Liver (tissue), 9 donors: ENCODE data around the gene STAB1. TPM values are rescaled to one million over a fixed set of nuclear protein-coding genes. Genes with fewer than 3 reads are reported as not detected.
A peak's percentile ranks its signal among the peaks of the same experiment; 100 is the strongest.

Experiments used
- DNase-seq: peaks from one replicate; pipeline ENCODE4 v3.0.0-alpha.2; 2017; ENCODE audit warnings: low spot score
- H3K27ac ChIP-seq, 2 donors: one replicate each; pipeline ENCODE4 v1.7.0; 2013; ENCODE audit warnings: inconsistent platforms in 2 of 2, low read length in 2 of 2, control low read depth in 1 of 2, low read depth in 1 of 2, mild to moderate bottlenecking in 1 of 2
- H3K27me3 ChIP-seq, 4 donors: one replicate each; pipeline versions ENCODE4 v1.6.1 to v1.7.0; 2013; ENCODE audit warnings: low read length in 3 of 4, inconsistent platforms in 1 of 4, mild to moderate bottlenecking in 1 of 4, moderate library complexity in 1 of 4; ENCODE audit not compliant: control insufficient read depth in 4 of 4, insufficient read depth in 4 of 4
- H3K36me3 ChIP-seq, 4 donors: one replicate each; pipeline versions ENCODE4 v1.6.1 to v1.7.0; 2013; ENCODE audit warnings: low read length in 3 of 4, mild to moderate bottlenecking in 3 of 4, low read depth in 1 of 4, moderate library complexity in 1 of 4; ENCODE audit not compliant: control insufficient read depth in 4 of 4, insufficient read depth in 3 of 4
- H3K4me1 ChIP-seq, 4 donors: one replicate each; pipeline versions ENCODE4 v1.6.1 to v1.7.0; 2013; ENCODE audit warnings: low read length in 3 of 4, mild to moderate bottlenecking in 3 of 4, moderate library complexity in 1 of 4; ENCODE audit not compliant: control insufficient read depth in 4 of 4, insufficient read depth in 4 of 4
- H3K4me3 ChIP-seq, 3 donors: one replicate each; pipeline versions ENCODE4 v1.6.1 to v1.7.0; 2013; ENCODE audit warnings: low read length in 3 of 3, control low read depth in 1 of 3, low read depth in 1 of 3, mild to moderate bottlenecking in 1 of 3
- H3K9ac ChIP-seq, 2 donors: one replicate each; pipeline ENCODE4 v1.7.0; 2013; ENCODE audit warnings: low read length in 2 of 2, mild to moderate bottlenecking in 2 of 2, moderate library complexity in 2 of 2, control low read depth in 1 of 2, low read depth in 1 of 2
- H3K9me3 ChIP-seq, 4 donors: one replicate each; pipeline versions ENCODE4 v1.6.1 to v1.7.0; 2013; ENCODE audit warnings: low read length in 3 of 4; ENCODE audit not compliant: control insufficient read depth in 4 of 4
- ATF3 ChIP-seq: IDR thresholded peaks from 2 replicates; pipeline ENCODE4 v1.6.1; 2016; ENCODE audit warnings: antibody characterized with exemption
- CTCF ChIP-seq: fragments of 150-350 bp; IDR thresholded peaks from 2 replicates; pipeline ENCODE4 v1.5.1; 2017; ENCODE audit warnings: improper control_type of control experiment, low read depth, low read length; ENCODE audit not compliant: missing input control
- EGR1 ChIP-seq, 2 donors: IDR thresholded peaks; 2 replicates each; pipeline ENCODE4 v1.6.1; 2016 to 2018; ENCODE audit warnings: antibody characterized with exemption in 2 of 2, low read depth in 2 of 2
- FOXA1 ChIP-seq: IDR thresholded peaks from 2 replicates; pipeline ENCODE4 v1.6.1; 2016; ENCODE audit warnings: antibody characterized with exemption
- FOXA2 ChIP-seq: IDR thresholded peaks from 2 replicates; pipeline ENCODE4 v1.6.1; 2016; ENCODE audit warnings: antibody characterized with exemption
- HNF4A ChIP-seq, 2 donors: conservative IDR thresholded peaks; 2 replicates each; pipeline ENCODE4 v1.6.1; 2016; ENCODE audit warnings: antibody characterized with exemption in 2 of 2, mild to moderate bottlenecking in 2 of 2
- HNF4G ChIP-seq: IDR thresholded peaks from 2 replicates; pipeline ENCODE4 v1.6.1; 2016; ENCODE audit warnings: antibody characterized with exemption
- MAX ChIP-seq: IDR thresholded peaks from 2 replicates; pipeline ENCODE4 v1.6.1; 2016; ENCODE audit warnings: antibody characterized with exemption
- NR2F2 ChIP-seq: IDR thresholded peaks from 2 replicates; pipeline ENCODE4 v1.6.1; 2016; ENCODE audit warnings: antibody characterized with exemption
- RAD21 ChIP-seq, 2 donors: IDR thresholded peaks; 2 replicates each; pipeline ENCODE4 v1.6.1; 2016; ENCODE audit warnings: antibody characterized with exemption in 2 of 2, mild to moderate bottlenecking in 2 of 2
- REST ChIP-seq: IDR thresholded peaks from 2 replicates; pipeline ENCODE4 v1.6.1; 2016; ENCODE audit warnings: antibody characterized with exemption, mild to moderate bottlenecking
- RXRA ChIP-seq, 2 donors: IDR thresholded peaks; 2 replicates each; pipeline ENCODE4 v1.6.1; 2017 to 2018; ENCODE audit warnings: antibody characterized with exemption in 2 of 2, mild to moderate bottlenecking in 1 of 2
- SP1 ChIP-seq: IDR thresholded peaks from 2 replicates; pipeline ENCODE4 v1.6.1; 2018; ENCODE audit warnings: antibody characterized with exemption, mild to moderate bottlenecking
- TAF1 ChIP-seq: conservative IDR thresholded peaks from 2 replicates; pipeline ENCODE4 v1.6.1; 2016; ENCODE audit warnings: antibody characterized with exemption, mild to moderate bottlenecking
- YY1 ChIP-seq: IDR thresholded peaks from 2 replicates; pipeline ENCODE4 v1.6.1; 2016; ENCODE audit warnings: antibody characterized with exemption, mild to moderate bottlenecking
- WGBS: extraction: QIAGEN DNeasy Blood & Tissue Kit; methylation state at CpG from one replicate; pipeline ENCODE4 v1.1.7; 2013; 5-methylcytosine and 5-hydroxymethylcytosine counted together
- polyA plus RNA-seq, 2 donors: library from polyadenylated mRNA; stranded (reverse) in 1 of 2; unstranded in 1 of 2; fragments of 200-250 nt in 1 of 2; fragments of >200 nt in 1 of 2; fragmentation: Nextera tagmentation in 1 of 2; extraction: Ambion mirVana in 1 of 2; gene quantifications; one replicate each; pipeline versions ENCODE4 v1.2.1 to v1.2.3, GENCODE V29; 2013 to 2015
- total RNA-seq, 2 donors: library from RNA; depleted of rRNA; stranded (reverse); fragments of >200 nt; gene quantifications; one replicate each; pipeline ENCODE4 v1.2.3, GENCODE V29; 2014
- TF ChIP-seq, protein P1 (sequence below): IDR thresholded peaks from 2 replicates; pipeline ENCODE4 v1.6.1; 2016; ENCODE audit warnings: antibody characterized with exemption
- donor health status: healthy.
- donor health status: healthy.
- donor health status: healthy.
- donor health status: healthy.
- donor health status: healthy.

The STAB1 gene
- total RNA-seq (100 to 1,000 TPM in 1 of 2 donors, 10 to 100 TPM in 1; 43.0 to 198 TPM), polyA plus RNA-seq (10 to 100 TPM; 42.0 to 99.9 TPM)

DNA sequence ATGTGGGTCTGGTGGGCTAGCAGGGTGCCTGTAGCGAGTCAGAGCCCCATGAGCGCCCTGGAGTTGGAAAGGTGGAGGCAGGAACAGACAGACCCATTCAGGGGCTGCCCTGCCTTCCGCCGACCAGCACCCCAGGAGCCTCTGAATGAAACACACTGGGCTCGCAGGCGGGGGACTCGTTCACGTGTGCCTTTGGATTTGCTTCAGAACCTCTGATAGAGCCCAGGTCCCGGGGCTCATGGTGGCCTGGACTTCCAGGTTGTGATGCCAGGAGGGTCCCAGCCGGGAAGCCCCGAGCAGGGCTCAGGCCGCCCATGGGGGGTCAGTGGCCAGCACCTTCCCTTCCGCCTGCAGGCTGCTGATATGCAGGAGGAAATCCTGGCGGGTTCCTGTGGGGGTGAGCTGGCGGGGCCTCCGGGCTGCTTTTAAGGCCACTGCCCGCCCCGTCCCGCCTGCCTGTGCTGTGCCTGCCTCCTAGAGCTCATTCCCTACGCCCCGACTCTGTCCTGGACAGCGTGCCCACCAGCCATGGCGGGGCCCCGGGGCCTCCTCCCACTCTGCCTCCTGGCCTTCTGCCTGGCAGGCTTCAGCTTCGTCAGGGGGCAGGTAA is at the start of gene STAB1:
Gene STAB1 (plus strand): TSS at position 453 of the 610 bp plus-strand sequence. CDS start 76 bp downstream, at position 529.
- DNase-seq = peak; percentile 43
- no peak for TF ChIP-seq FOXA2
- TF ChIP-seq RAD21 (IDR thresholded peaks at IDR 0.05) = peak in 1 of 2 donors; percentile 6
- TF ChIP-seq SP1 = peak; percentile 43
- peak; percentile 99 for TF ChIP-seq NR2F2
- TF ChIP-seq RXRA (IDR thresholded peaks at IDR 0.05) = peak in 1 of 2 donors; percentile 23
- H3K27me3 ChIP-seq = no peaks in the 10 kb centered on the region
- peaks cover 10 to 27% (median 16%) of the 10 kb centered on the region in 4 donors for H3K36me3 ChIP-seq
- peak within 1 kb of the TSS; percentile 38 to 40 for H3K27ac ChIP-seq
- 67% methylated on average over 25 of the region's 25 CpGs for WGBS
- H3K4me1 ChIP-seq = peaks cover 0 to 10% (median 4%) of the 10 kb centered on the region in 4 donors
- H3K9ac ChIP-seq = no peak within 1 kb of the TSS
- no peaks in the 10 kb centered on the region for H3K9me3 ChIP-seq
- peak within 1 kb of the TSS; percentile 5 to 43 (median 34) for H3K4me3 ChIP-seq

DNA sequence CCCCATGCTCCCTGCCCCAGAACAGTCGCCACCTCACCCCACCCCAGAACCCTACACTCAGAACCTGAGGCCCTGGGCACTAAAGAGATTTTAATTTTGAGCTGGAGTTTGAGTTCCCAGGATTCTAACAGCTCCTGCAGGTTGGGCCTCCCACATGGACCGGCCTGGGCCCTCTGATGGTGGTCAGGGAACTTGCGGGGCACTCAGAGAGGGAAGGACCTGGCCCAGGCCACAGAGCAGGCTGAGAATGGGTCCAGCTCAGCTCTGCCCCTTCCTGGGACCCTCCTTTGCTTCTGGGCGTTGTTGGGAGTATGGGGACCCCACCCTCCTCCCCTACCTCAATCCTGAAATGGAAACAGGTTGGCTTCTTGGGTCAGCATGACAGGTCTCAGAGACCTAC is 49.1 kb upstream of the STAB1 start:
- no peak for TF ChIP-seq FOXA1
- TF ChIP-seq SP1 = no peak
- TF ChIP-seq YY1 = no peak
- TF ChIP-seq TAF1 = no peak
- TF ChIP-seq HNF4G = no peak
- TF ChIP-seq EGR1 (IDR thresholded peaks at IDR 0.05; ENCODE audit: low read depth in 2 of 2) = no peak
- TF ChIP-seq HNF4A (conservative IDR thresholded peaks at IDR 0.05) = no peak
- TF ChIP-seq CTCF = no peak
- TF ChIP-seq NR2F2 = no peak
- no peak overlapping the region for H3K27ac ChIP-seq
- no peak overlapping the region for H3K4me3 ChIP-seq
- peaks cover 2 to 14% (median 7%) of the 10 kb centered on the region in 4 donors for H3K4me1 ChIP-seq
- no peaks in the 10 kb centered on the region for H3K27me3 ChIP-seq
- DNase-seq = no peak
- no peaks in the 10 kb centered on the region for H3K9me3 ChIP-seq
- WGBS = 92% methylated on average over 4 of the region's 4 CpGs
- no peaks in the 10 kb centered on the region for H3K36me3 ChIP-seq
- no peak overlapping the region for H3K9ac ChIP-seq

GRCh38 chr3:52446631-52447511 is 48.3 kb upstream of the STAB1 start:
- Histone ChIP-seq H3K36me3 (no peaks in the 10 kb centered on the region), H3K9ac (no peak overlapping the region), H3K9me3 (no peaks in the 10 kb centered on the region), H3K4me1 (peaks cover 2 to 14% (median 7%) of the 10 kb centered on the region in 4 donors), H3K4me3 (no peak overlapping the region), H3K27me3 (no peaks in the 10 kb centered on the region), H3K27ac (no peak overlapping the region)
- peak; percentile 84 for DNase-seq
- 39% methylated on average over 13 of the region's 13 CpGs for WGBS
- TF ChIP-seq FOXA2 (no peak), RXRA (IDR thresholded peaks at IDR 0.05) (no peak), ATF3 (no peak), REST (no peak), HNF4A (conservative IDR thresholded peaks at IDR 0.05) (no peak), MAX (no peak), YY1 (no peak), TAF1 (no peak), EGR1 (IDR thresholded peaks at IDR 0.05; ENCODE audit: low read depth in 2 of 2) (no peak)
- TF ChIP-seq, protein P1, sequence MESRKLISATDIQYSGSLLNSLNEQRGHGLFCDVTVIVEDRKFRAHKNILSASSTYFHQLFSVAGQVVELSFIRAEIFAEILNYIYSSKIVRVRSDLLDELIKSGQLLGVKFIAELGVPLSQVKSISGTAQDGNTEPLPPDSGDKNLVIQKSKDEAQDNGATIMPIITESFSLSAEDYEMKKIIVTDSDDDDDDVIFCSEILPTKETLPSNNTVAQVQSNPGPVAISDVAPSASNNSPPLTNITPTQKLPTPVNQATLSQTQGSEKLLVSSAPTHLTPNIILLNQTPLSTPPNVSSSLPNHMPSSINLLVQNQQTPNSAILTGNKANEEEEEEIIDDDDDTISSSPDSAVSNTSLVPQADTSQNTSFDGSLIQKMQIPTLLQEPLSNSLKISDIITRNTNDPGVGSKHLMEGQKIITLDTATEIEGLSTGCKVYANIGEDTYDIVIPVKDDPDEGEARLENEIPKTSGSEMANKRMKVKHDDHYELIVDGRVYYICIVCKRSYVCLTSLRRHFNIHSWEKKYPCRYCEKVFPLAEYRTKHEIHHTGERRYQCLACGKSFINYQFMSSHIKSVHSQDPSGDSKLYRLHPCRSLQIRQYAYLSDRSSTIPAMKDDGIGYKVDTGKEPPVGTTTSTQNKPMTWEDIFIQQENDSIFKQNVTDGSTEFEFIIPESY = no peak
